Astrocyte (in vitro differentiated cells and primary cell): ENCODE data around the gene TMEM219. TPM values are rescaled to one million over a fixed set of nuclear protein-coding genes. Genes with fewer than 3 reads are reported as not detected.

Source experiments
- DNase-seq: peaks from one replicate; pipeline ENCODE4 v3.0.0-alpha.2; 2010; ENCODE audit warnings: low read depth
- FAIRE-seq: peaks from 2 replicates; lab custom pipeline; 2011; peaks lifted over from hg19 to GRCh38; lab: Jason Lieb, UNC
- H2AFZ ChIP-seq: 2 replicates; pipeline ENCODE4 v1.6.0; 2012; ENCODE audit warnings: low read depth, low read length, inconsistent platforms
- H3K27ac ChIP-seq: 2 replicates; pipeline ENCODE4 v1.5.1; 2011; ENCODE audit warnings: low read depth, low read length, inconsistent platforms
- H3K27me3 ChIP-seq: 2 replicates; pipeline ENCODE4 v1.6.0; 2011; ENCODE audit warnings: low read length, inconsistent platforms; ENCODE audit not compliant: insufficient read depth
- H3K36me3 ChIP-seq: 2 replicates; pipeline ENCODE4 v1.5.1; 2011; ENCODE audit warnings: low read length, inconsistent platforms; ENCODE audit not compliant: insufficient read depth
- H3K4me1 ChIP-seq: 2 replicates; pipeline ENCODE4 v1.5.1; 2011; ENCODE audit warnings: low read length, inconsistent platforms; ENCODE audit not compliant: insufficient read depth
- H3K4me2 ChIP-seq: 2 replicates; pipeline ENCODE4 v1.6.0; 2012; ENCODE audit warnings: low read length, inconsistent platforms
- H3K4me3 ChIP-seq: 2 replicates; pipeline ENCODE4 v1.5.1; 2011; ENCODE audit warnings: low read depth, mild to moderate bottlenecking, low read length, inconsistent platforms; ENCODE audit not compliant: insufficient read depth
- H3K79me2 ChIP-seq: 2 replicates; pipeline ENCODE4 v1.6.0; 2012; ENCODE audit warnings: mild to moderate bottlenecking, low read length, inconsistent platforms; ENCODE audit not compliant: insufficient read depth
- H3K9ac ChIP-seq: 2 replicates; pipeline ENCODE4 v1.6.0; 2012; ENCODE audit warnings: mild to moderate bottlenecking, low read length, inconsistent platforms
- H3K9me3 ChIP-seq: 2 replicates; pipeline ENCODE4 v1.5.1; 2012; ENCODE audit warnings: low read depth, mild to moderate bottlenecking, low read length, inconsistent platforms; ENCODE audit not compliant: insufficient read depth
- H4K20me1 ChIP-seq: 2 replicates; pipeline ENCODE4 v1.6.0; 2012; ENCODE audit warnings: low read length, inconsistent platforms; ENCODE audit not compliant: insufficient read depth
- H3K27ac Mint-ChIP-seq: one replicate; pipeline ENCODE4 v1.8.0; 2021; ENCODE audit warnings: mild to moderate bottlenecking, mixed read lengths; ENCODE audit not compliant: unreplicated experiment
- H3K27me3 Mint-ChIP-seq: one replicate; pipeline ENCODE4 v1.8.0; 2021; ENCODE audit warnings: low read depth, mixed read lengths; ENCODE audit not compliant: unreplicated experiment
- H3K36me3 Mint-ChIP-seq: one replicate; pipeline ENCODE4 v1.8.0; 2021; ENCODE audit warnings: low read depth, mixed read lengths; ENCODE audit not compliant: unreplicated experiment
- H3K4me1 Mint-ChIP-seq: one replicate; pipeline ENCODE4 v1.8.0; 2021; ENCODE audit warnings: low read depth, mixed read lengths; ENCODE audit not compliant: unreplicated experiment
- H3K4me3 Mint-ChIP-seq: one replicate; pipeline ENCODE4 v1.8.0; 2021; ENCODE audit warnings: mild to moderate bottlenecking, moderate library complexity, mixed read lengths; ENCODE audit not compliant: unreplicated experiment
- H3K9me3 Mint-ChIP-seq: one replicate; pipeline ENCODE4 v1.8.0; 2021; ENCODE audit warnings: mild to moderate bottlenecking, mixed read lengths; ENCODE audit not compliant: unreplicated experiment
- EZH2 ChIP-seq: IDR thresholded peaks from 2 replicates; pipeline ENCODE4 v1.6.1; 2012; ENCODE audit warnings: mild to moderate bottlenecking, low read length, inconsistent platforms; ENCODE audit not compliant: insufficient read depth
- total RNA-seq: library from RNA; stranded (reverse); gene quantifications from 2 replicates; pipeline ENCODE4 v1.2.1, GENCODE V29; 2021
- TF ChIP-seq, protein P1 (sequence below): IDR thresholded peaks from 2 replicates; pipeline ENCODE4 v1.5.1; 2011; ENCODE audit warnings: low read depth, mild to moderate bottlenecking, inconsistent platforms, low read length, moderate library complexity; ENCODE audit not compliant: insufficient read depth

Gene TMEM219
- total RNA-seq, 1 donor from 2014 or later, result 96.6 TPM

DNA sequence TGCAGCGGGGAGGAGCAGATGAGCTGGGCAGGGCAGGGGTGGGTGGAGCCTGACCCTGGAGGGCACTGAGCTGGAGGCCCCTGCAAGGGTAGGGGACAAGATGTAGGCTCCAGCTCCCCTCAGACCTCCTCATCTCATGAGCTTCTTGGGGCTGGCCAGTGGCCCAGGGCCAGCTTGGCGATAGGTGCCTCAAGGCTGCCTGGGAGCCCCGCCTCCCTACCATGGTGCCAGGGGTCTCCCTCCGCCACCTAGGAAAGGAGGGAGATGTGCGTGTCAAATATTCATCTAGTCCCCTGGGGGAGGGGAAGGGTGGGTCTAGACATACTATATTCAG lies 29.7 kb downstream of the TMEM219 start:
- Mint-ChIP-seq H3K36me3 (peaks cover 17% of the 10 kb centered on the region), H3K27ac (no peak overlapping the region), H3K4me3 (no peak overlapping the region), H3K4me1 (peaks cover 4% of the 10 kb centered on the region), H3K9me3 (no peaks in the 10 kb centered on the region), H3K27me3 (no peaks in the 10 kb centered on the region)
- TF ChIP-seq, protein P1, sequence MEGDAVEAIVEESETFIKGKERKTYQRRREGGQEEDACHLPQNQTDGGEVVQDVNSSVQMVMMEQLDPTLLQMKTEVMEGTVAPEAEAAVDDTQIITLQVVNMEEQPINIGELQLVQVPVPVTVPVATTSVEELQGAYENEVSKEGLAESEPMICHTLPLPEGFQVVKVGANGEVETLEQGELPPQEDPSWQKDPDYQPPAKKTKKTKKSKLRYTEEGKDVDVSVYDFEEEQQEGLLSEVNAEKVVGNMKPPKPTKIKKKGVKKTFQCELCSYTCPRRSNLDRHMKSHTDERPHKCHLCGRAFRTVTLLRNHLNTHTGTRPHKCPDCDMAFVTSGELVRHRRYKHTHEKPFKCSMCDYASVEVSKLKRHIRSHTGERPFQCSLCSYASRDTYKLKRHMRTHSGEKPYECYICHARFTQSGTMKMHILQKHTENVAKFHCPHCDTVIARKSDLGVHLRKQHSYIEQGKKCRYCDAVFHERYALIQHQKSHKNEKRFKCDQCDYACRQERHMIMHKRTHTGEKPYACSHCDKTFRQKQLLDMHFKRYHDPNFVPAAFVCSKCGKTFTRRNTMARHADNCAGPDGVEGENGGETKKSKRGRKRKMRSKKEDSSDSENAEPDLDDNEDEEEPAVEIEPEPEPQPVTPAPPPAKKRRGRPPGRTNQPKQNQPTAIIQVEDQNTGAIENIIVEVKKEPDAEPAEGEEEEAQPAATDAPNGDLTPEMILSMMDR, result no peak
- TF ChIP-seq EZH2, result no peak
- Histone ChIP-seq H3K4me2 (no peak overlapping the region), H3K9ac (no peak overlapping the region), H3K36me3 (peaks cover 21% of the 10 kb centered on the region), H3K79me2 (peaks cover 5% of the 10 kb centered on the region), H3K4me3 (no peak overlapping the region), H4K20me1 (peaks cover 27% of the 10 kb centered on the region), H3K27me3 (no peaks in the 10 kb centered on the region), H2AFZ (no peak overlapping the region), H3K9me3 (no peaks in the 10 kb centered on the region), H3K4me1 (peaks cover 12% of the 10 kb centered on the region), H3K27ac (no peak overlapping the region)
- FAIRE-seq (no peak), DNase-seq (no peak)

DNA sequence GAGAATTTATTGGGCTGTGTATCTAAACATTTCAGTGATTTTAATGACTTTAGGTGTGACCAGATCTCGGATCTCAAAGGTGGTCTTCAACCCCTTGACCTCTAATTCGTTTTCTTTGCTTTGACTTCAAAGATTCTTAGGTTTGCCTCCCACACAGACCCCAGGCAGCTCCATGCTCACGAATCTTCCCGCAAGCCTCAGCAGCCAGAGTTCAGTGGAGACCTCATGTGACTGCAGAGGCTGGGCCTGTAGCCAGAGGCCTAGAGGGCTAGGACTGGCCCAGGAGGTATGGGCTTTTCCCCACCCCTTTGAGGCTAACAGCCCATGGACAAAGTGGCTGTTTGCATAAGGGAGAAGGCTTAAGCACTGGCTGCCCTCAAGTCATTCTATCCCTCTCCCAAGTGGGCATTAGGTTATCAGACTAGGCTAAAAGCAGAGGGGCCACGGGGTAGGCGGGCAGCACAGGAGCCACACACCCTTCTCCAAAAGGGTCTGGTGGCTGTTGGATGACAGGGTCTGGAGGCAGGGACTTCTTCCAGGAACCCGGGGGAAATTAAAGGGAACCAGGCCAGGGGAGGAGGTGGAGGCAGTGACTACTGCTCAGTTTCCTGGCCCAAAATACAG lies 30.6 kb downstream of the TMEM219 start:
- TF ChIP-seq EZH2, result no peak
- TF ChIP-seq, protein P1, result no peak
- FAIRE-seq (no peak), DNase-seq (no peak)
- no peaks in the 10 kb centered on the region for H3K27me3 ChIP-seq
- no peaks in the 10 kb centered on the region for H3K9me3 Mint-ChIP-seq
- peaks cover 8% of the 10 kb centered on the region for H3K4me1 Mint-ChIP-seq
- no peaks in the 10 kb centered on the region for H3K27me3 Mint-ChIP-seq
- peaks cover 11% of the 10 kb centered on the region for H3K79me2 ChIP-seq
- peaks cover 17% of the 10 kb centered on the region for H3K36me3 Mint-ChIP-seq
- H3K4me1 ChIP-seq, result peaks cover 12% of the 10 kb centered on the region
- H3K4me3 Mint-ChIP-seq, result peak overlapping the region; percentile 45
- H3K27ac ChIP-seq, result no peak overlapping the region
- H3K9ac ChIP-seq, result no peak overlapping the region
- H4K20me1 ChIP-seq, result peaks cover 27% of the 10 kb centered on the region
- H3K4me2 ChIP-seq, result no peak overlapping the region
- peaks cover 21% of the 10 kb centered on the region for H3K36me3 ChIP-seq
- H3K9me3 ChIP-seq, result no peaks in the 10 kb centered on the region
- no peak overlapping the region for H3K4me3 ChIP-seq
- H2AFZ ChIP-seq, result no peak overlapping the region
- peak overlapping the region; percentile 80 for H3K27ac Mint-ChIP-seq

DNA sequence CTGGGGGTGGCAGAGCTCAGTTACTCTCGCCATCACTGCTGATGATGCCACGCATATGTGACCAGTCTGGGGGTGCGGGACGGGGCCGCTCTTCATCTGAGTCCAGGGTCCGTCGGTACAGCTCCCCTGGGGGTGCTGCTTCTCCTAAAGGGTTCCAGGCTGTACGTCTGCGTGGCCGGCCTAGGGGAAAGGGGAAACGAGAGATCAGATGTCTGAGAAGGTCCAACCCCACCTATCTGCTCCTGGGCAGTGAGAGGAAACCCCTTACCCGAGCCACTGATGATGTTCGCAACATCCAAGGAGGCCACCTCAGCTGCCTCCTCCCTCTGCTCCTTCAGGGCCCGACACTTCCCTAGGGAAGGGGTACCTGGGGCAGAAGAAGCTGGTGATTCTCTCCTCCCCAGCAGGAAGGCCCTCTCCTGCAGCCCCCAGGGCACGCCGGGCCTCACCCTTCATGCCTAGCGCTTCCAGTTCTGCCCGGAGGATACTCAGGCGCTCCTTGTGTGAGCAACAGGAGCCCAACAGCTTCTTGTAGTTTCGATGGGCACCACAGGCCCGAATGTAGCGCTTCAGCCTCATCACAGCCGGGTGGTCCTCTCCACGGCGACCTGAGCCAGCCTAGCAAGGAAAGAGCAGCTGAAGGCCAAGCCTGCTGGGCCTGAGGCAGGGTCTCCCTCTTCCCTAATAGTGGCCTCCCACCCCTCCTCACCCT lies 31.5 kb downstream of the TMEM219 start:
- Histone ChIP-seq H3K27me3 (no peaks in the 10 kb centered on the region), H4K20me1 (peaks cover 21% of the 10 kb centered on the region), H2AFZ (no peak overlapping the region), H3K27ac (no peak overlapping the region), H3K4me1 (peaks cover 12% of the 10 kb centered on the region), H3K4me2 (no peak overlapping the region), H3K9me3 (no peaks in the 10 kb centered on the region), H3K4me3 (no peak overlapping the region), H3K9ac (no peak overlapping the region), H3K79me2 (peaks cover 16% of the 10 kb centered on the region), H3K36me3 (peaks cover 23% of the 10 kb centered on the region)
- Mint-ChIP-seq H3K9me3 (no peaks in the 10 kb centered on the region), H3K4me3 (no peak overlapping the region), H3K27ac (no peak overlapping the region), H3K36me3 (peaks cover 13% of the 10 kb centered on the region), H3K4me1 (peaks cover 8% of the 10 kb centered on the region), H3K27me3 (no peaks in the 10 kb centered on the region)
- FAIRE-seq, result no peak
- TF ChIP-seq, protein P1, result no peak
- TF ChIP-seq EZH2, result no peak
- DNase-seq, result no peak
